ENCODE measurements around the gene MAVS. TPM values are rescaled to one million over a fixed set of nuclear protein-coding genes. Genes with fewer than 3 reads are reported as not detected.

MAVS gene
- total RNA-seq, 1 experiment from 2014 or later = 24.2 TPM

- H3K4me1 Mint-ChIP-seq = peaks cover 7 to 10% of the 10 kb centered on the region in 2 experiments
- no peak for DNase-seq
- no peaks in the 10 kb centered on the region; the same call in 1 of the 2 replicates for H3K79me2 ChIP-seq (ENCODE audit: insufficient read depth, low read length)
- H3K9ac ChIP-seq (ENCODE audit: extremely low read depth, insufficient read length, low read length) = peak overlapping the region; percentile 68
- no peak overlapping the region for H2BK12ac ChIP-seq (ENCODE audit: insufficient read length, low read depth, low read length)
- H4K5ac ChIP-seq (ENCODE audit: insufficient read length, low read depth, low read length) = no peak overlapping the region
- H2BK15ac ChIP-seq (ENCODE audit: low read depth, low read length) = no peak overlapping the region
- no peak overlapping the region for H4K8ac ChIP-seq (replicated peaks; ENCODE audit: insufficient read length, low read depth, low read length)
- peak overlapping the region; percentile 84 for H3K4me2 ChIP-seq (ENCODE audit: insufficient read depth, insufficient read length, low read length)
- no peak overlapping the region for H3K27ac ChIP-seq (ENCODE audit: insufficient read length, low read depth, low read length)
- H2AFZ ChIP-seq (ENCODE audit: low read length) = no peak overlapping the region
- no peak overlapping the region for H2BK20ac ChIP-seq (ENCODE audit: low read depth, low read length, poor library complexity, severe bottlenecking)
- no peak overlapping the region for H2AK5ac ChIP-seq (ENCODE audit: insufficient read length, low read length)
- TF ChIP-seq, protein P1, sequence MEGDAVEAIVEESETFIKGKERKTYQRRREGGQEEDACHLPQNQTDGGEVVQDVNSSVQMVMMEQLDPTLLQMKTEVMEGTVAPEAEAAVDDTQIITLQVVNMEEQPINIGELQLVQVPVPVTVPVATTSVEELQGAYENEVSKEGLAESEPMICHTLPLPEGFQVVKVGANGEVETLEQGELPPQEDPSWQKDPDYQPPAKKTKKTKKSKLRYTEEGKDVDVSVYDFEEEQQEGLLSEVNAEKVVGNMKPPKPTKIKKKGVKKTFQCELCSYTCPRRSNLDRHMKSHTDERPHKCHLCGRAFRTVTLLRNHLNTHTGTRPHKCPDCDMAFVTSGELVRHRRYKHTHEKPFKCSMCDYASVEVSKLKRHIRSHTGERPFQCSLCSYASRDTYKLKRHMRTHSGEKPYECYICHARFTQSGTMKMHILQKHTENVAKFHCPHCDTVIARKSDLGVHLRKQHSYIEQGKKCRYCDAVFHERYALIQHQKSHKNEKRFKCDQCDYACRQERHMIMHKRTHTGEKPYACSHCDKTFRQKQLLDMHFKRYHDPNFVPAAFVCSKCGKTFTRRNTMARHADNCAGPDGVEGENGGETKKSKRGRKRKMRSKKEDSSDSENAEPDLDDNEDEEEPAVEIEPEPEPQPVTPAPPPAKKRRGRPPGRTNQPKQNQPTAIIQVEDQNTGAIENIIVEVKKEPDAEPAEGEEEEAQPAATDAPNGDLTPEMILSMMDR (conservative IDR thresholded peaks at IDR 0.05) = no peak
- no peak overlapping the region for H4K91ac ChIP-seq (ENCODE audit: insufficient read length, low read depth, low read length)
- no peaks in the 10 kb centered on the region for H3K27me3 ChIP-seq (ENCODE audit: insufficient read depth, low read length)
- no peaks in the 10 kb centered on the region for H3K9me3 Mint-ChIP-seq
- no peaks in the 10 kb centered on the region for H3K79me1 ChIP-seq (ENCODE audit: insufficient read depth, low read depth, low read length, poor library complexity, severe bottlenecking)
- no peak overlapping the region for H3T11ph ChIP-seq (ENCODE audit: low read length)
- H3K36me3 Mint-ChIP-seq (ENCODE audit: insufficient read depth in 1 of 3, low read depth in 3 of 3) = 0 out of 7 replicates have a peak, but pooled peaks cover 0 to 5% (median 0%) of the 10 kb centered on the region in 3 experiments
- H3K14ac ChIP-seq (ENCODE audit: insufficient read depth, low read length) = peak overlapping the region; percentile 68; the same call in 1 of the 2 replicates
- H3K27ac Mint-ChIP-seq = peak overlapping the region in 2 of 3 experiments; percentile 70 to 72; a peak in 3 of 7 replicates
- H3K4me1 ChIP-seq (ENCODE audit: insufficient read depth, low read length) = no peaks in the 10 kb centered on the region
- H2BK5ac ChIP-seq (ENCODE audit: insufficient read length, low read length) = no peak overlapping the region
- peaks cover 13% of the 10 kb centered on the region for H3K23me2 ChIP-seq (ENCODE audit: insufficient read length, low read depth, low read length, poor library complexity, severe bottlenecking)
- peak overlapping the region; percentile 81 to 90 for H3K4me3 Mint-ChIP-seq
- no peaks in the 10 kb centered on the region for H3K9me3 ChIP-seq (ENCODE audit: control insufficient read depth, low read depth, low read length)
- H3K56ac ChIP-seq (ENCODE audit: insufficient read length, low read depth, low read length) = no peak overlapping the region
- no peak overlapping the region for H2BK120ac ChIP-seq (ENCODE audit: low read depth, low read length, poor library complexity, severe bottlenecking)
- no peak overlapping the region for H3K4ac ChIP-seq (ENCODE audit: low read depth, low read length)
- WGBS (ENCODE audit: extremely low coverage, insufficient read length, low lambda C conversion rate) = no CpG with 5 or more reads among the region's 8 CpGs
- no peak overlapping the region for H3K18ac ChIP-seq (ENCODE audit: insufficient read length, low read depth, low read length)
- H3K23ac ChIP-seq (ENCODE audit: insufficient read length, low read depth, low read length) = no peak overlapping the region
- no peaks in the 10 kb centered on the region for H4K20me1 ChIP-seq (ENCODE audit: control insufficient read depth, insufficient read depth, insufficient read length)
- no peaks in the 10 kb centered on the region for H3K27me3 Mint-ChIP-seq (ENCODE audit: low read depth)
Observed at GRCh38 chr20:3847429-3847940, 851 bp downstream of the MAVS start.
